ENCODE results near the gene GLTP.

Gene GLTP

DNA sequence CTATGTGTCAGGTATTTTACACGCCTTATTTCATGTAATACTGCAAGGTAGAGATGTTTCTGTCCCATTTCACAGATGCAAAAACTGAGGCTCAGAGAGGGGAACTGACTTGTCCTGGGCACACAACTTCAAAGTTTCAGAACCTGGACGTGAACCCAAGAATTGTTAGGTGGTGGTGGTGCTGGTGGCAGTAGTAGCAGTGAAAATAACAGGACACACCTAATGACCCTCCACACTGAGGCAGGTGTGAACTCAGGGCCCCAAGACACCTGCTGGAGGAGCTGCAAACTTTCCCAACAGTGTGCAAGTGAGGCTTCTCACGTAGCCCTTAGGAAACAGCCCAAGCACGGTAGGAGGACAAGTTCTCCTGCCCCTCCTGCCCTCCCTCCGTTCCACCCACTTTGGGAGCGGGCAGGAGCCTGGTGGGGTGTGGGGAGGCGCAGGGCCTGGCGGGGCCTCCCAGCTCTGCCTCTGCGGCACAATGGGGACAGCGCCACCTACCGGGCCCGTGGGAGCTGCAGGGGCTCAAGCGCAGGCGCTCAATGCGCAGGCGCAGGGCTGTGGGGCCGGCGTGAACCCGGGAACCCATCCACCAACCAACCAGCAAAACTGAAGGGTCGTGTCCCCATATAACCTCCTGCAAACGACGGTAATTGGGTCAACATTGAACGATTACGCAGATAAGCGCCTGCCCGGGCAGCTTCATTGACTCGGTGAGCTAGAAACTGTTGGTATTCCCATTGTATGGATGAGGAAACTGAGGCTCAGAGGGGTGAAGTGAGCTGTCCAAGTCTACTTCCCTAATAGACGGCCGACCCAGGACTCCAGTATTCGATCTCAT lies 35.1 kb downstream of the GLTP start:
- DNase-seq (ENCODE audit: low spot score) (peak; percentile 89), FAIRE-seq (no peak)

DNA sequence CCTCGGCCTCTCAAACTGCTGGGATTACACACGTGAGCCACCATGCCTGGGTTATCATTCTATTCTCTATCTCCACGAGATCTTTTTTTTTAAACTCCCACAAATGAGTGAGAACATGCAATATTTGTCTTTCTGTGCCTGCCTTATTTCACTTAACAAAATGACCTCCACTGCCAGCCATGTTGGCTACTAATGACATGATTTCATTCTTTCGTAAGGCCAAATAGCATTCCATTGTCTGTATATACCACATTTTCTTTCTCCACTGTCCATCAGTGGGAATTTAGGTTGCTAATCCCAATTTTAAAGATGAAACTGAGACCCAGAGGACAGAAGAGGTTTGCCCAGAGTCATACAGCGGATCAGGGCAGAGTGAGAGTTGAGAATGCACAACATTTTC lies 36.2 kb downstream of the GLTP start:
- FAIRE-seq: no peak
- DNase-seq (ENCODE audit: low spot score): no peak

DNA sequence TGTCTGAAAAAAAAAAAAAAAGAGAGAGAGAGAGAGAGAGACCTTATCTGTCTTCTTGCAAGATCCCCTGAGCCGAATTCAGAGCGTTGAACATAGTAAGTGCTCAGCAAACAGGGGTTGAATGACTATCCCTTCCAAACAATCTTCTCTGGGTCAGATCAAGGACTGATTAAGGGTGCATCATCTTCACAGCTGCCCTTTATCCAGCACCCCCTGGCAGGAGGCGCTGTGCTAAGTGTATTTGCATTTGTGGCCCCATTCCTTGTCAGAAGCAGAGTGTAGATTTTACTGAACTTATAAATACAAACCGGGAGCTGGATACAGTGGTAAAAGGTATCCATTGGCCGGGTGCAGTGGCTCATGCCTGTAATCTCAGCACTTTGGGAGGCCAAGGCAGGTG lies 38.3 kb downstream of the GLTP start:
- DNase-seq (ENCODE audit: low spot score): no peak
- no peak for FAIRE-seq

DNA sequence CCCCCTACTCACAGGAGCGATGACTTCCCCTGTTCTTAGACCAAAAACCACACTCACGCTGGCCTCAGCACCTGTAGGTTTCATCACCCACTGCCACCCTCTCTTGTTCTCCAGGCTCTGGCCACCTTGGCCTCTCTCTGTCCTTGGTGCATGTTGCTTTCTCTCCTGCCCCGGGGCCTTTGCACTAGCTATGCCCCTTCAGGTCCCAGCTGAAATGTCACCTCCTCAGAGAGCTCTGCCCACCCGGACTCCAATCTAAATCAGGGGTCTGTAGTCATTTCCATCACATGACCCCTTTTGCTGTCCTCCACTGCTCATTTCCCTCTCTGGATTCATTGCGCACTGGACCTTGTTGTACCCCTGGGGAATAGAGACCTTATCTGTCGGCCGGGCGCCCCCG lies 39.0 kb downstream of the GLTP start:
- DNase-seq (ENCODE audit: low spot score): no peak
- no peak for FAIRE-seq

DNA sequence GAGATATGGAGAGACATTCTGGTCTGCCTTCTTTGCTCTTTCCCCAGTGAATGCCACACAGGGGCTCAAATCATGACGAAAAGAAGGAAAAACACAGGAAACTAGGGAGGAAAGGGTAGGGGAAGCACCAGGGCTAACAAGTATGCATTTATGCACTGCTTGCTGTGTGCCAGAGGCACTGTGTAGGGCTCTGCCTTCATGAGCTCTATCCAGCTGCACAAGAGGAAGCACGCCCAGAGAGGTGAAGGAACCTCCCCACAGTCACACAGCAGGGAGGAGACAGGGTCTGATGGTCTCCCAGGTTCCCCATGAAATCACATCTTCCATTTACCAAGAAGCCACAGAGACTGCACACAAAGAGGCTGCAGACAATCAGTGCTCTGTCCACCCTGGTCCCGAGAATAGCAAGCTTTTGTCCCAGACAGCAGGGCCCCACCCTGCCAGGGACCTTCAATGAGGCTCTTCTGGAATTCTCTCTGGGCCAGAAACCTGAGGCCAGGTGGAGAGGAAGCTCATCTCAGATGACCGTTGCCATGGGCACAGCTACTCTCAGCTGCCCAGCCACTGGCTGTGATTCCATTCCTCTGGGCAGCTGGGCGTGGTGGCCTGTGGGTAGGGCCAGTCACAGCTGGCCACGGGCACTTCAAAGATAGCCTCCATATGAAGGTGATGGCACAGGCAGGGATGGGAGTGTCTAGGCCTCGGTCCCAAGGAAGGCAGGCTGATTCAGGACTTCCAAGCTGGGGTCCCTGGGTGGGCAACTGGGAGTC lies 39.9 kb downstream of the GLTP start:
- DNase-seq (ENCODE audit: low spot score) (peak; percentile 57), FAIRE-seq (no peak)

DNA sequence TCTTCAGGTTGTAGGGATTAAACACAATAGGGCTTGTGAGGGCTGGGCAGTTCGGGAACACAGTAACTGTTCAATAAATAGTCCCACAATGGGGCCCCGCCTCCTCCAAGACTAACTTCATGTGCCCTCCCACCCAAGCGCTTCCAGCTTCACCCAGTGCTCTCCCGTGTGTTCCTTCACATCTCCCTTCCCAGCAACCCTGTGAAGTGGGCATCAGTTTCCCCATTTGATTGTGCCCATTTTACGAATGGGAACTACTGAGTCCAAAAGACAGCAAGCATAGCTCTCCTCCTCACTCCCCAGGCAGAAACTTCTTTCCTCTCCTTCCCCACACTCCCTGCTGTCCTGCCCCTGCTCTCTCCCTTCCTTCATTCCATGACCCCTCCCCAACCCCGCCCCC lies 40.9 kb downstream of the GLTP start:
- DNase-seq (ENCODE audit: low spot score) (no peak), FAIRE-seq (no peak)

DNA sequence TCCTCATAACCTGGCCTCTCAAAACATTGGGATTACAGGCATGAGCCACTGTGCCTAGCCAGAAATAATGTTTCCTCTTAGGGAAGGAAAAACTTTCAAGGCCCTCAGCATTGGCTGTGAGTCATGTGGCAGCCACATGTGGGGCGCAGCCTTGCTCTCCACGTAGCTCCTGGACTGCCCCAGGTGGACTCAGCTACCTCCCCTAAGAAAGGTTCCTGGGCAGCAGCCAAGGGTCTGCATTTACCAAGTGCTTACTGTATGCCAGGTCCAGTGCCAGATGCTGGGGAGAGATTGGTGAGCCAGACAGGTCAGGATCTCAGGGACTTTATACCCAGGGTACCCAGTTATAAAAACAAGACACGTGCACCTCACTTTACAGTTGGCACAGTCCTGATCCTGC lies 43.4 kb downstream of the GLTP start:
- FAIRE-seq: no peak
- DNase-seq (ENCODE audit: low spot score): no peak

DNA sequence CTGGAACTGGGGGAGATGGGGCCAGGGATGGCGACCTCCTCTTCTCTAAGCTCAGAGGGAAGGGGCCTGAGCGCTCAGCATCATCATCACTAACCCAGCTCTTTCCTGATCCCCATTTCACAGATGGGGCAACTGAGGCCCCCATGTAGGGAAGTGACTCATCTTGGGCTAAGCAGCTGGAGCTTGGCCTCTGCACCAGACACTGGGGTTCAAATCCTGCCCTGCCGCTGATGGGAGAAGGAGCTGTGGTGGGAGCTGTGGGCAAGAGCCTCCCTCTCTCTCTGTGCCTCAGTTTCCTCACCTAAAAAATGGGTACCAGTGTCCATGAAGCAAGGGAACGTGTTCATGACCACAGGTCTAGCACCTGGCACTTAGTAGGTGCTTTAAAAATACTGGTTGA lies 44.5 kb downstream of the GLTP start:
- DNase-seq (ENCODE audit: low spot score) (no peak), FAIRE-seq (no peak)

DNA sequence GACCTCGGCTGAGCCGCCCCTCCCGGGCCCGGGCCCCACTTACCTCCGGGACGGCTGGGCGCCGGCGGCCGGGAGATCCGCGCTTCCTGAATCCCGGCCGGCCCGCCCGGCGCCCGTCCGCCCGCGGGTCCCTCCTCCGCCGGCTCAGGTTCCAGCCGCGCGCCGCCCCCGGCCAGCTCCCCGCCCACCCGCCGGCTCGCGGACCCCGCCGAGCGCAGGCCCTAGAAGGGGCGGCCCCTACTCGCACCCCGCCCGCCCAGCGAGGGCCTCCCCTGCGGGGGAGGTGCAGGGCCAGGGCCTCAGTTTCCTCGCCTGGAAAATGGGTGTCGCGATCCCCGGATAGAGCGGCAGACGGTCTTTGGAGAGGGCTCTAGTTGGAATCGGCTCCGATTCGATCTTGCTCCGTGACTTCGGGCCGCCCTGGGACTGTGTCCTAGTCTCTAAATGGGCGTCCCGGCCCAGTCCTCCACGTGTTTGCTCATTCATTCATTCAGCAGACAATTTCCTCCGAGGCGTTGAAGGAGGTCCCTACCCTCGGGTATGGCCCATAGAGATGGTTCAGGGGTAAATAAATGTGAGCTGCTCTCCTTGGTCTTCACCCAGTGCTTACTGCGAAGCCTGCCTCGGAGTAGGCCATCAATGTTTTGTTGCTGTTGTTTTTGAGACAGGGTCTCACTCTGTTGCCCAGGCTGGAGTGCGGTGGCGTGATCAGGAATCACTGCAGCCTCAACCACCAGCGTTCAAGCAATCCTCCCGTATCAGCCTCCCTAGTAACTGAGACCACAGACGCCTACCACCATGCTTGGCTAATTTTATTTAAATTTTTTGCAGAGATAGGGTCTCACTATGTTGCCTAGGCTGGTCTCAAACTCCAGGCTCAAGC lies 46.8 kb downstream of the GLTP start, which contains the start of gene TRPV4:
Gene TRPV4, minus strand, starts transcription at position 92 of the 883 bp plus-strand sequence. CDS start 18,602 bp downstream, outside the sequence.
- no peak for FAIRE-seq
- peak; percentile 72 for DNase-seq (ENCODE audit: low spot score)

DNA sequence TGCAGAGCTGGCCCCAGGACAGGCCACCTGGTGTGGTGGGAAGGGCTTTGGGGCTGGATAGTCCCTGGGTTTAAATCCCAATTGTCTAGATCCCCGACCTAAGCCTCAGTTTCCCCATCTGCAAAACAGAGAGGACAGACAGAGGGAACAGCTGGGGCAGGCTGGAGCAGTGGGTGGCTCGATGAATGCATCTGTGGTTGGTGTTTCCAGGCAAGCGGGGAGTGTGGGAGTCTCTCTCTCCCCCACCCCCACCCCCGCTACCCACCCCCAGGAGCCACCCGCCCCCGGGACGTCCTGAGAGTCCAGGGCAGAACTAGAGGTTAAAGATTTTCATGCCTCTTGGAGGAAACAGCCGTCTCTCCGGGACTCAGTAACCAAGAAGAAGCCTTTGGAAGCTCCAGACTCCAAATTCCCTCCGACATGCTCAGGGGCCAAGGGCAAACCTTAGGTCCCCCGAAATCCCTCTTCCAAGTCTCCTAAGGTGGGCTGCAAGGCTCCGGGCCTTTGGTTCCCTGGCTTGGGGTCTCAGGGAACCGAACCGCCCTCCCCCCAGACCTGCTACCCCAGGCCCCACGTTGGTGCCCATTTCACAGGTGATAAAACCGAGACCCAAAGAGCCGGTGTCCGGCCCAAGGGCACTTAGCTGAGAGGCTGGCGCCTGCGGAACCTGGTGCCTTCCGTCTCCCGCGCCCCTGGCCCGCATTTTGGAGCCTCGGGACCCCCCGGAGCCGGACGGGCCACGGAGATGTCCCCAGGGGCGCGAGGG lies 47.6 kb downstream of the GLTP start:
- DNase-seq (ENCODE audit: low spot score): no peak
- FAIRE-seq: no peak

DNA sequence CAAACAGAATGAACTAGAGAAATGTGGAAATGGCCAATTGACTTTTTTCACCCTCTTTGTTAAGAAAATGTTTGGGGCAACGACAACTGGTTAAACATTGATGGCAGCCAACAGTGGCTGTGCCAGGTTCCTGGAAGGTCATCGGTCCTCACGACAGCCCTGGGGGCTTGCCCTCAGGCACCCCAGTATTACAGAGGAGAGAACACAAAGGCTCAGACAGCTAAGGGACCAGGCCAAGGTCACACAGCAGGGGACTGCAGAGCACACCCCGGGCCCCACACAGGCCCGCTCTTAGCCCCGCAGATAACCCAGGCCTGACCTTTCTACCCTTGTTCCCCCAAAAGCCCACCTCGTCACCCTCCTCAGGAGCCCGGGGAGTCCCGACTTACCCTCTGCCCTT lies 48.4 kb downstream of the GLTP start:
- FAIRE-seq: no peak
- DNase-seq (ENCODE audit: low spot score): no peak

DNA sequence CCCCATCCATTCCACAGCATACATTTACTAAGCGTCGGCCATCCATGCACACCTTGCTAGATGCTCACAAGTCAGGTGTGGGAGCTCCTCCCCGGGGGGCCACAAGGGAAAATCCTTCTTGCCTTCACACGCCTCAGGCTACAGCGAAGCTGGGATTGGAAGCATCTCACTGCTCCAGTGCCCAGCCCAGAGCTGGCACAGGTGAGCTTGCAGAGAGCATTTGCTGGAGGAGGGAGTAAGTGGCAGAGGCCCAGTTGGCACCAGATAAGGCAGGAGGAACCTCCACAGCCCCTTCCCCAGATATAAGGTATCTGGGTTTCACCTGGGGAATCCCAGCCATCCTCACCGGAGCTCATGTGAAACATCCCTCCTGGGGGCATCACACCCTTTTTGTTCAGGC lies 49.0 kb downstream of the GLTP start:
- FAIRE-seq (no peak), DNase-seq (ENCODE audit: low spot score) (no peak)

DNA sequence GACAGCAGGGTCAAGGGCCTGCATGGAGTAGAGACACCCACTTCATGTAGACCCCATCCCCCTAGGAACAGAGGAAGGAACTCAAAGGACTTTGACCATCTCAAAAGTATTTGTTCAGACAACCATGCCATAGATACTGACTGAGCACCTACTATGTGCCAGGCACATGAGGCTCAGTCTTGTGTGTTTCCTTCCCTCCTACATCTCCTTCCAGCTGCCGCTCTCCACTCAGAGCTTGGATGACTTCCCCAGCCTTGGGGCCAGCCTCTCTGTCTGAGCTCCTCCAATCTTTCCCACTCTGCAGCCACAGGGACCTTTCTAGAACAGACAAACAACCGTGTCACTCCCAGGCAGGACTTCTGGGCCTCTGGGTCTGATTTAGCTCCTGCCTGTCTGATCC lies 49.6 kb downstream of the GLTP start:
- FAIRE-seq (no peak), DNase-seq (ENCODE audit: low spot score) (no peak)

DNA sequence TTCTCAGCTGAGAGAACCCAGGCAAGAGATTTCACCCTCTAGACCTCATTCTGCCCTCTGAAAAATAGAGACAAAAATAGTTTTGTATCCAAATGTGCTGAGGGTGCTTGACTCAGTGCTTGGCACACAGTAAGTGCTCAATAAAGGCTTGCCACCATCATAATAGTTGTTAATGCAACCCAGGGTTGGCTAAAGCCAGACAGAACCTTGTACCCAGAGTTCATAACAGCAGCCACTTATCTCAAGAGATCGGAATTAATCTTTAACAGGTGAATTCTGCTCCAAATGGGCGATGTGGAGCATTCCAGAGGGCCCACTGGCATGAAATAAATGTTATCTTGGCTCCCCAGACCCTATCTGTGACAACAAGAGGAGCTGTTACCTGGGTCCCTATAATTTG lies 50.1 kb downstream of the GLTP start:
- no peak for DNase-seq (ENCODE audit: low spot score)
- FAIRE-seq: no peak

DNA sequence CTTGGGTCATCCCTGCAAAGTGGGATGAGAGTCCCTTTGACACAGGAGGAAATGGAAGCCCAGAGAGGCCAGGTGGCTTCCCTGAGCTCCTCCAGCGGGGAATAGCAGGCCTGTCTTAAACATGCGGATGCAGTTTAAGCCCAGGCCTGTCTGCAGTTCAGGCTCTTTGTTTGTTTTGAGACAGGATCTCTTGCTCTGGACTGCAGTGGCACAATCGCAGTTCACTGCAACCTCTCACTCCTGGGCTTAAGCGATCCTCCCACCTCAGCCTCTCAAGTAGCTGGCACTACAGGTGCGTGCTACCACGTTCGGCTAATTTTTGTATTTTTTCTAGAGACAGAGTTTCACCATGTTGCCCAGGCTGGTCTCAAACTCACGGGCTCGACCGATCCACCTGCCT lies 50.7 kb downstream of the GLTP start:
- FAIRE-seq: no peak
- DNase-seq (ENCODE audit: low spot score): no peak

DNA sequence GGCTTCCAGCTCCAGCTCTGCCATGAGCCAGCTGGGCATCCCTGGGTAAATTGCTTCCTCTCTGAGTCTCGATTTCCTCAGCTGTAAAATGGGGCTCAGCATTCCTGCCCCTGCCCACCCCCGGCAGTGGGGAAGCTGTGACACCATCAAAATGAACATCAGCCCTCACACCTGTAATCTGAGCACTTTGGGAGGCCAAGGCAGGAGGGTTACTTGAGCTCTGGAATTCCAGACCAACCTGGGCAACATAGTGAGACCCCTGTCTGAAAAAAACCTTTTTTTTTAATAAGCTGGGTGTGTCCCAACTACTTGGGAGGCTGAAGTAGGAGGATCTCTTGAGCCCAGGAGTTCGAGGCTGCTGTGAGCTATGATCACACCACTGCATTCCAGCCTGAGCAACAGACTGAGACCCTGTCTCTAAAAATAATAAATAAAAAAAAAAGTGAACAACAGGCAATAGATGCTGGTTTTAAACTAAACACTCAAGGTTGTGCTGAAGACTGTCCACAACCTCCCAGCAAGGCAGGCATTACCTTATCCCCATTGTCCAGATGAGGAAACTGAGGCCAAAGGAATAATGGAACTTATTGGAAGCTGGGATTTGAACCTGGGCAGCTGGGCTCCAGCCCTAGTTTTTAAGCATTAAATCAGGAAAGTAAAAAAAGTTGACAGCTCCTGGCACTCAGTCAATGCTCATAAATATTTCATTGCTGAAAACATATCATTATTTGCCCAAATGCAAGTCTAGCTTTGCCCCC lies 51.4 kb downstream of the GLTP start:
- FAIRE-seq (no peak), DNase-seq (ENCODE audit: low spot score) (no peak)

DNA sequence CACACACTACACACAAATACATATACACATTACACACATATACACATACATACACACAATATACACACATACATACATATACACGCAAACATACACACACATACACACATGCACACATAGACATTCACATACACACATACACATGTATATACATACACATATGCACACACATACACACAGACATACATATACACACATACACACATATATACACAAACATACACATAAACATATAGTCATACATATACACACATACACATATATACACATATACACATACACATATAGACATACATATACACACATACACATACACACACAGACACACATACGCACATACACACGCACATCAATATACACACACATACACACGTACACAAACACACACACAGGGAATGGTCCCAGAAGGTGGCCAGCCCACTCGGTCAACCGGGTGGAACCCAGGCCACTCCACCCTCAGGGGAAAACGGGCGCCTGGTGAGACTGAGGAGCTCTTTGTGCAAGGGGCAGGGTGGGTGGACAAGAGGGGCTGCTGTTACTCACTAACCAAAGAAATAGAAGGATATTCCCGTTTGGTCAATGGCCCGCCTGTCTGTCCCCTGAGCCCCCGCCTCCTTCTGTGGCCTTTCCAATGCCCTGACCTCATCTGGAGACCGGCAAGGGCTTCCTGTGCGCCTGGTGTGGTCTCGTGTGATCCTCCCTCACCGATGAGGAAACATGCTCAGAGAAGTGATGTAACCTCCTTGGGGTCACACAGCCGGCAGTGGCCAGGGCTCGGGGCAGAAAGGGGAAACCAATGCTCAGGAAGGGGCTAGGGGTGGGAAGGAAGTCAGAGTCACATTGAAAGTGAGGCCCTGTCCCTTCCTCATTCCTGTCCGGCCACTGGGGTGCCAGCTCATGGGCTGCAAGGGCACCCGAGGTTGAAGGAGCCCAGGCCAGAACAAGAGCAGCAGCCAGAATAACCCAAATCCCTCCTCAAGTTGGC lies 52.5 kb downstream of the GLTP start:
- DNase-seq (ENCODE audit: low spot score) (no peak), FAIRE-seq (no peak)

DNA sequence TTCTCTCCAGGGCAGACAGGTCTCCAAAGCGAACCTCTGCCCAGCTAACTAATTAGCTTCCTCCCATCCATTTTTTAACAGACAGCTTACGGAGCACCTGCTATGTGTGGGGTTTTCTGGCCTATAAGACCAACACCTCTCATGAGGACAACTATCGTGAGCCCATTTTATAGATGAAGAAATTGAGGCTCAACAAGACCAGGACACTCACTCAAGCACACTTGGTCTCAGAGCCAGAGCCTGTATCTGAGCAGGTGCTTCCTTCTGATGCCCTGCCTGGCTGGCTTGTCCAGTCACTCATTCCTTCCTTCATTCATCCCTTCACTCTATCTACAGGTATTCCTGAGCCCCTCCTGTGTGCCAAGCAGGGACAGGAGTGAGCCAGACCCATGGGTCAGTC lies 53.3 kb downstream of the GLTP start:
- DNase-seq (ENCODE audit: low spot score) (no peak), FAIRE-seq (no peak)

DNA sequence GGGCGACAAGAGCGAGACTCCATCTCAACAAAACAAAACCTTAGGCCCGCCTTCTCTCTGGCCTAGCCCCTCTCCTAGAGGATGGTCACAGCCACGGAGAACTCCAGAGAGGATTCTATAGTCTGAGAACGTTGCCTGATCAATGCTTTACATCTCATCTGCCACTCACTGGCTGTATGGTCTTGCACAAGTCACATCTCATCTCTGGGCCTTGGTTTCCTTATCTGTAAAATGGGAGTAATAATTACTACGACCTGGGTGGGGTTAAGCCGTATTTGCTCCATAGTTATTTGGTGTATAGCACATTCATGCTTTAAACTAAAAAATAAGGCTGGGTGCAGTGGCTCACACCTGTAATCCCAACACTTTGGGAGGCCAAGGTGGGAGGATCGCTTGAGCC lies 55.6 kb downstream of the GLTP start:
- FAIRE-seq (no peak), DNase-seq (ENCODE audit: low spot score) (no peak)

Measured in urothelium cell line (cell line).